Left lobe of liver (tissue), 2 donors: ENCODE measurements around the gene AKT2. TPM values are rescaled to one million over a fixed set of nuclear protein-coding genes. Genes with fewer than 3 reads are reported as not detected.
"Not testable (repeated sequence)": the region's sequence is repeated elsewhere in the genome, so short reads cannot be mapped to it uniquely, and the experiment has no call there.

Experiments used
- ATAC-seq: fragments of 200-7000 bp; cut with Tn5 transposase; one replicate; pipeline ENCODE4 v1.9.1; 2020; ENCODE audit warnings: mild to moderate bottlenecking, moderate library complexity
- DNase-seq: peaks from one replicate; pipeline ENCODE4 v3.0.0-alpha.2; 2020; ENCODE audit warnings: low spot score
- total RNA-seq: library from RNA; stranded (reverse); gene quantifications from one replicate; pipeline ENCODE4 v1.2.1, GENCODE V29; 2021
- donor health status: DM: no; HTN: no; CAD: no; lungs with moderate emphysema.
- donor health status: DM: no; HTN: yes; CAD: no.

The AKT2 gene
- total RNA-seq, 1 donor from 2014 or later: 140 TPM

- DNase-seq (peak; percentile 78), ATAC-seq (peak; percentile 70)
Measured at GRCh38 chr19:40221858-40222619, 63.1 kb downstream of the AKT2 start.

GRCh38 chr19:40220674-40221073 lies 64.5 kb downstream of the AKT2 start:
- DNase-seq (no peak), ATAC-seq (no peak)

- ATAC-seq (no peak), DNase-seq (no peak)
Measured at GRCh38 chr19:40219721-40220276, 65.3 kb downstream of the AKT2 start.

- DNase-seq, ATAC-seq: not testable (repeated sequence)
Measured at GRCh38 chr19:40219029-40219428, 66.1 kb downstream of the AKT2 start.

GRCh38 chr19:40217934-40218890 lies 66.9 kb downstream of the AKT2 start, which contains the start of gene TTC9B:
Gene TTC9B (minus strand): TSS chr19:40218384. CDS start chr19:40218381, 3 bp downstream.
- DNase-seq: no peak
- ATAC-seq: no peak

GRCh38 chr19:40217027-40217810 lies 67.9 kb downstream of the AKT2 start:
- DNase-seq: no peak
- peak; percentile 69 for ATAC-seq

- DNase-seq (no peak), ATAC-seq (no peak)
Measured at GRCh38 chr19:40216777-40217026, 68.4 kb downstream of the AKT2 start.

GRCh38 chr19:40216013-40216776 lies 69.0 kb downstream of the AKT2 start:
- no peak for ATAC-seq

DNA sequence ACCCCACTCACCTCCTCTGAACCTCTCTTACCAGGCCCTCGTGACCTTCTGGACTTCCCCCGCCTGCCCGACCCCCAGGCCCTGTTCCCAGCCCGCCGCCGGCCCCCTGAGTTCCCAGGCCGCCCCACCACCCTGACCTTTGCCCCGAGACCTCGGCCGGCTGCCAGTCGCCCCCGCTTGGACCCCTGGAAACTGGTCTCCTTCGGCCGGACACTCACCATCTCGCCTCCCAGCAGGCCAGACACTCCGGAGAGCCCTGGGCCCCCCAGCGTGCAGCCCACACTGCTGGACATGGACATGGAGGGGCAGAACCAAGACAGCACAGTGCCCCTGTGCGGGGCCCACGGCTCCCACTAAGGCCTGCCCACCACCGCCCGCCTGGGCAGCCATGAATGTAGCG lies 70.2 kb downstream of the AKT2 start:
- ATAC-seq: no peak

More at GRCh38 chr19:40216013-40216776, 69.0 kb downstream of the AKT2 start:
- DNase-seq: no peak

GRCh38 chr19:40213882-40214570 lies 71.1 kb downstream of the AKT2 start:
- no peak for ATAC-seq
- no peak for DNase-seq

More for the DNA sequence above, 70.2 kb downstream of the AKT2 start:
- DNase-seq: no peak

DNA sequence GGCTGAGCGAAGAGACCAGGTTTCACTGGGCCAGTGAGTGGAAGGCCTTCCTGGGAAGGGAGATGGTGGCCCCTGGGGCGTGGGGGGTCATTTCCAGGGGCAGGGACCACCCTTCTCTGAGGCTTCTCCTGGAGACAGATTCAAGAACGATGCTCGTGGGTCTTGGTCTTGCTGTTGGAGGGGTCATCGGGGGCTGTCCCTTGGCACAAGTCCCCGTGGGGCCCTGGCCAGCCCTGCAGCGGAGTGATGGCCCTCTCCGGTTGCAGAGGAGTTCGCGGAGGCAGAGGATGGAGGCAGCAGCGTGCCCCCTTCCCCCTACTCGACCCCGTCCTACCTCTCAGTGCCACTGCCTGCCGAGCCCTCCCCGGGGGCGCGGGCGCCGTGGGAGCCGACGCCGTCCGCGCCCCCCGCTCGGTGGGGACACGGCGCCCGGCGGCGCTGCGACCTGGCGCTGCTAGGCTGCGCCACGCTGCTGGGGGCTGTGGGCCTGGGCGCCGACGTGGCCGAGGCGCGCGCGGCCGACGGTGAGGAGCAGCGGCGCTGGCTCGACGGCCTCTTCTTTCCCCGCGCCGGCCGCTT lies 71.8 kb downstream of the AKT2 start:
- DNase-seq: no peak
- no peak for ATAC-seq

- DNase-seq: no peak
- no peak for ATAC-seq
Measured at GRCh38 chr19:40210889-40211288, 74.3 kb downstream of the AKT2 start.

DNA sequence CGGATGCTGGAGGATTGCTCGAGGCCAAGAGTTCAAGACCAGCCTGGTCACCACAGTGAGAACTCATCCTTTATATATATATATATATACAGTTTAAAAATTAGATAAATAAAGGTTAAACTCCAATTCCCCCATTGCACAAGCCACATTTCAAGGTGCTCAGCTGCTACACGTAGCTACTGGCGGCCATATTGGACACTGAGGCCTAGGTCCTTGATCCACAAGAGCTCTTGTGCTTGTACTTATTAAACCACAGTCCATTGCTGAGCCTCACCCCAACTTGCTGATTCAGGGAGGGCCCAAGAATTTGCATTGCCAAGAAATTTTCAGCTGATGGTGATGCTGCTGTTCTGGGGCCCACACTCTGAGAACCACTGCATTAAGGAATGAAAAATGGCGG lies 76.5 kb downstream of the AKT2 start:
- ATAC-seq (no peak), DNase-seq (no peak)

- ATAC-seq: no peak
- no peak for DNase-seq
Measured at GRCh38 chr19:40205760-40206159, 79.4 kb downstream of the AKT2 start.

DNA sequence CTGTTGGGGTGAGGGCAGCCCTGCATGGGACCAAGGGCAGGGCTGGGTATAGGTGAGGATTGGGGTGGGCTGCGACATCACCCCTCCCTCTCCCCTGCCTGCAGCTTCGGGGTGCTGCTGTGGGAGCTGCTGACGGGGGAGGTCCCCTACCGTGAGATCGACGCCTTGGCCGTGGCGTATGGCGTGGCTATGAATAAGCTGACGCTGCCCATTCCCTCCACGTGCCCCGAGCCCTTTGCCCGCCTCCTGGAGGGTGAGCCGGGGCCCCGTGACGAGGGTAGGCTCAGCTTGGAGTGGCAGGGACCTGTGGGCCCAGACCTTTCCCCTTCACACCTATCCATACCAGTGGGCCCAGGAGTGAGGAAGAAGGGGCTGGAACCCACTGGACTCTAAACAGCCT lies 80.8 kb downstream of the AKT2 start:
- no peak for DNase-seq
- no peak for ATAC-seq

GRCh38 chr19:40200341-40201099 lies 84.6 kb downstream of the AKT2 start:
- DNase-seq (no peak), ATAC-seq (no peak)

DNA sequence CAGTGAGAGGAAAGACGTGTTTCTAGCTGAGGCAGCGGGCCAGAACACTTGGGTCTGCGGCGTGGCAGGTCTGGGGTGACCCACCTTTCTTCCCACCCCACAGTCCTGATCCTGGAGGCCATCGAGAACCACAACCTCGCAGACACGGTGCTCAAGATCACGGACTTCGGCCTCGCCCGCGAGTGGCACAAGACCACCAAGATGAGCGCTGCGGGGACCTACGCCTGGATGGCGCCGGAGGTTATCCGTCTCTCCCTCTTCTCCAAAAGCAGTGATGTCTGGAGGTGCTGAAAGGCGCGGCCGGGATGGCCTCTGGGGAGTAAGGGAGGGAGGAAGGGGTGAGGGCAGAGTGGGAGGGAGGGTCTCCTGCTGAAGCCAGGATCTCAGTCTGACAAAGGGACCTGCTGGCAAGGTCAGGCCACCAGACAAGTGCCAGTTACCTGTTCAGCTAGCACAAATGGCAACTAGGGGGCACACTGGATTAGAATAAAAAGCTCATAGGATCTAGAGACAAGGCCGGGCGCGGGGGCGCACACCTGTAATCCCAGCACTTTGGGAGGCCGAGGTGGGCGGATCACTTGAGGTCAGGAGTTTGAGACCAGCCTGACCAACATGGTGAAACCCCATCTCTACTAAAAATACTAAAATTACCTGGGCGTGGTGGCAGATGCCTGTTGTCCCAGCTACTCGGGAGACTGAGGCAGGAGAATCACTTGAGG lies 86.7 kb downstream of the AKT2 start:
- no peak for ATAC-seq
- no peak for DNase-seq

GRCh38 chr19:40193587-40193849 lies 91.6 kb downstream of the AKT2 start:
- no peak for ATAC-seq

More at GRCh38 chr19:40193587-40193849, 91.6 kb downstream of the AKT2 start:
- no peak for DNase-seq
